Epithelial cell of umbilical artery (primary cell): ENCODE results near the gene KRTAP5-8. TPM values are rescaled to one million over a fixed set of nuclear protein-coding genes. Genes with fewer than 3 reads are reported as not detected.

Experiments used
- total RNA-seq: library from RNA; depleted of rRNA; stranded (reverse); fragments of >200 nt; gene quantifications from 2 replicates; pipeline ENCODE4 v1.2.3, GENCODE V29; 2014

Gene KRTAP5-8
- not detected in 2 replicates for total RNA-seq

GRCh38 chr11:71537977-71538665 is at the start of gene KRTAP5-8:
TSS of gene KRTAP5-8 (plus strand) at chr11:71538025. CDS start at chr11:71538056, 31 bp downstream.

GRCh38 chr11:71526796-71527575 is 10.8 kb upstream of the KRTAP5-8 start, which contains the start of gene KRTAP5-7:
TSS of gene KRTAP5-7 (plus strand) at chr11:71527267. CDS start at chr11:71527301, 34 bp downstream.

GRCh38 chr11:71548120-71548519 is 10.3 kb downstream of the KRTAP5-8 start, which contains the start of gene KRTAP5-9:
TSS of gene KRTAP5-9 (plus strand) at chr11:71548420. CDS start at chr11:71548658, 238 bp downstream.

GRCh38 chr11:71565263-71565662 is 27.4 kb downstream of the KRTAP5-8 start, which contains the start of gene KRTAP5-10:
TSS of gene KRTAP5-10 (plus strand) at chr11:71565563. CDS start at chr11:71565588, 25 bp downstream.

DNA sequence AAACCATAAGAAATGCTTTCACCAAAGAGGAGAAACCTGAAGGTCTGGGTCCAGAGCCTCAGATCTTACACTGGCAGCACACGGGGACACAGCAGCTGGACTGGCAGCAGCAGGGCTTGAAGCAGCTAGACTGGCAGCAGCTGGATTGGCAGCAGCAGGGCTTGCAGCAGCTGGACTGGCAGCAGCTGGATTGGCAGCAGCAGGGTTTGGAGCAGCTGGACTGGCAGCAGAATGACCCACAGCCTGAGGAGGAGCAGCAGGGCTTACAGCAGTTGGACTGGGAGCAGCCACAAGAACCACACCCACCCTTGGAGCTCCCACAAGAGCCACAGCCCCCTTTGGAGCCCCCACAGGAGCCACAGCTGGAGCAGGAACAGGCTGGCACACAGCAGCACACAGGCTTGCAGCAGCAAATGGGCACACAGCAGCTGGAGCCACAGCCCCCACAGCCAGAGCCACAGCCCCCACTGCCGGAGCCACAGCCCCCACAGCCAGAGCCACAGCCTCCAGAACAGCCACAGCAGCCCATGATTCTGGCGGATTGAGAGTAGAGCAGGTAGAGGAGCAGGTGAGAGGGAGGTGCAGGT is 44.6 kb downstream of the KRTAP5-8 start, which contains the start of gene KRTAP5-11:
KRTAP5-11 (minus strand) TSS at position 567 of the 587 bp plus-strand sequence; CDS start at position 529, 38 bp downstream.

Other genes with a start within 250 kb of the KRTAP5-8 start
- gene DHCR7, start 89.6 kb upstream of the KRTAP5-8 start, total RNA-seq, result 40.3 and 43.3 TPM in 2 replicates
- gene NADSYN1, start 84.8 kb upstream of the KRTAP5-8 start, total RNA-seq, result 88.3 and 102 TPM in 2 replicates
- not detected in 2 replicates for gene KRTAP5-7, start 10.8 kb upstream of the KRTAP5-8 start, total RNA-seq
- gene KRTAP5-9, start 10.4 kb downstream of the KRTAP5-8 start, total RNA-seq, result not detected in 2 replicates
- not detected in 2 replicates for gene KRTAP5-10, start 27.5 kb downstream of the KRTAP5-8 start, total RNA-seq
- not detected in 2 replicates for gene KRTAP5-11, start 44.9 kb downstream of the KRTAP5-8 start, total RNA-seq